HG03095 (cell line): ENCODE results near the gene TLCD2.
"Not testable (repeated sequence)": the region's sequence is repeated elsewhere in the genome, so short reads cannot be mapped to it uniquely, and the experiment has no call there.

Source experiments
- ATAC-seq: cut with Tn5 transposase; IDR thresholded peaks from one replicate; pipeline ENCODE4 v1.9.1; 2021; ENCODE audit warnings: moderate library complexity; ENCODE audit not compliant: unreplicated experiment

Gene TLCD2

DNA sequence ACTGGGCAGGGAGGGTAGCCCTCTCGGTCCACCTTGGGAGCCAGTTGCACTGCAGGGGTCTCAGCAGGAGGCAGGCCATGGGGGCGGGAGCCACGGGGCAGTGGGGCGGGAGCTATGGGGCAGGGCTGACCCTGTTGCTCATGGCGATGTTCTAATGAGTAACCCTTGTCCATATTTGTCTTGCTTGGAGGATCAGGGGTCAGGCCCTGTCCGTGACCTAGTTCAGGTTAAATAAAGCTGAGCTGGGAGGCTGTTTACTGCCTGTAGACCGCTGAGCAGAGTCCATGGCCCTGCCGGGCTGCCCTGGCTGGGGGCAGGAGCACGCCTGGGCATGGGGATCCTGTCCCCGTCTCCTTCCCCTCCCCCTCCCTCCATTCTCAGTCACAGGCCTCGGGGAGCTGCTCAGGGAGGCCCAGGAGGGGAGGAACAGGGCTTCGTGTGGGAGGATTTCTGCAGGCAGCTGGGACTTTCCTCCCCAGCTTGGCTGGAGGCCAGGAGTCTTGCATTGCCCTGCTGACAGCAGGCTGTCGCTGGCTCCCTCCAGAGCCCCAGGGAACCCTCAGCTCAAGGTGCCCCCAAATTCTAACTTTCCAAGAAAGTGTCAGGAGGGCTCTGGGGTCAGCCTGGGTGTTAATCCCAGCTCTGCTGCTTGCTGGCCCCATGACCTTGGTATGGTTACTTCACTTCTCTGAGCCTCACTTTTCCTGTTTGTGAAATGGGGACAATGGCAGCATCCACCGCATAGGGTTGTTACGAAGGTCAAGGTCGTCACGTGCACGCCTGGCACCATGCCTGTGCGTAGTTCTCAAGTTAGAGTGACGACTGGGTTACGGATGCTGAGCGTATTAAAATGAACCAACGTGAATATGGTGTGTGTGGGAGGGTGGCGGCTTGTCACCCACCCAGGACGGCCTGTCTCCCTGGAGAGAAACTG lies 26.4 kb upstream of the TLCD2 start:
- no peak for ATAC-seq

GRCh38 chr17:1735834-1736347 lies 25.7 kb upstream of the TLCD2 start:
- ATAC-seq: no peak

DNA sequence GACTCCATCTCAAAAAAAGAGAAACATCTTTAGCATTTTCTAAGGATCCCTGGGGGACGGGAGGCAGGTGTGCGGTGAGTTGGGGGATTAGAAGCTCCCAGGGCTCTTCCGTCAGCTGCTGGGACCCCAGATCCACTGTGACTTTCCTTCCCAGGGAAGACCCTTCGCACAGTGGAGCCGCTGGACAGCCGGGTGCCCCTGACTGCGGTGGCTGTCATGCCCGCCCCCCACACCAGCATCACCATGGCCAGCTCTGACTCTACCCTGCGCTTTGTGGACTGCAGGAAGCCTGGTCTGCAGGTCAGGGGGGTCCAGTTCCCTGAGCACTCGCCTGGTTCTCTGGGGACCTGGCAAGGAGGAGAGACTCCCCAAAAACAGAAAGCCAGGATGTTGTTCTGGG lies 25.2 kb upstream of the TLCD2 start:
- ATAC-seq: no peak

DNA sequence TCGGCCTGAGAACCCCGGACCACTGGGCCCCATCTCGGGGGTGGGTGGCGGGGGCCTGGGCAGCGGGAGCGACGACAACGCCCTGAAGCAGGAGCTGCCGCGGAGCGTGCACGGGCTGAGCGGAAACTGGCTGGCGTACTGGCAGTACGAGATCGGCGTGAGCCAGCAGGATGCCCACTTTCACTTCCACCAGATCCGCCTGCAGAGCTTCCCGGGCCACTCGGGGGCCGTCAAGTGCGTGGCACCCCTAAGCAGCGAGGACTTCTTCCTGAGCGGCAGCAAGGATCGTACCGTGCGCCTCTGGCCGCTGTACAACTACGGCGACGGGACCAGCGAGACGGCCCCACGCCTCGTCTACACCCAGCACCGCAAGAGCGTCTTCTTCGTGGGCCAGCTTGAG lies 23.6 kb upstream of the TLCD2 start:
- ATAC-seq: no peak

GRCh38 chr17:1732833-1733321 lies 22.7 kb upstream of the TLCD2 start:
- no peak for ATAC-seq

GRCh38 chr17:1732241-1732832 lies 22.2 kb upstream of the TLCD2 start:
- no peak for ATAC-seq

DNA sequence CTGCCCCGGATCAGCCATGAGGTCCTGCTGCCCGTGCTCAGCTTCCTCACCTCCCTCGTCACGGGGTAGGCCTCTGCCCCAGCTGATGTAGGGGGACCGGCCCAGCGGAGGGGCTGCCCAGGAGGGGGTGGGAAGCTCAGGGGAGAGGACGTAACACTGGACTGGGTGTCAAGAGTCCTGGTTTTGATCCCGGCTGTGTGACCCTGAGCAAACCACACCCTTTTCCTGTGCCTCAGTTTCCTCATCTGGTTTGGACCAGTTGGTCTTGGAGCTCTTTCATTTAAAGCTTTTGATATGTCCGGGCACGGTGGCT lies 21.0 kb upstream of the TLCD2 start:
- no peak for ATAC-seq

GRCh38 chr17:1730326-1731193 lies 20.4 kb upstream of the TLCD2 start:
- no peak for ATAC-seq

- ATAC-seq: no peak
Observed at GRCh38 chr17:1729966-1730325, 19.8 kb upstream of the TLCD2 start.

GRCh38 chr17:1727876-1728630 lies 17.9 kb upstream of the TLCD2 start:
- ATAC-seq: no peak

- no peak for ATAC-seq
Observed at GRCh38 chr17:1727258-1727789, 17.1 kb upstream of the TLCD2 start.

GRCh38 chr17:1726626-1727257 lies 16.6 kb upstream of the TLCD2 start:
- ATAC-seq: no peak

DNA sequence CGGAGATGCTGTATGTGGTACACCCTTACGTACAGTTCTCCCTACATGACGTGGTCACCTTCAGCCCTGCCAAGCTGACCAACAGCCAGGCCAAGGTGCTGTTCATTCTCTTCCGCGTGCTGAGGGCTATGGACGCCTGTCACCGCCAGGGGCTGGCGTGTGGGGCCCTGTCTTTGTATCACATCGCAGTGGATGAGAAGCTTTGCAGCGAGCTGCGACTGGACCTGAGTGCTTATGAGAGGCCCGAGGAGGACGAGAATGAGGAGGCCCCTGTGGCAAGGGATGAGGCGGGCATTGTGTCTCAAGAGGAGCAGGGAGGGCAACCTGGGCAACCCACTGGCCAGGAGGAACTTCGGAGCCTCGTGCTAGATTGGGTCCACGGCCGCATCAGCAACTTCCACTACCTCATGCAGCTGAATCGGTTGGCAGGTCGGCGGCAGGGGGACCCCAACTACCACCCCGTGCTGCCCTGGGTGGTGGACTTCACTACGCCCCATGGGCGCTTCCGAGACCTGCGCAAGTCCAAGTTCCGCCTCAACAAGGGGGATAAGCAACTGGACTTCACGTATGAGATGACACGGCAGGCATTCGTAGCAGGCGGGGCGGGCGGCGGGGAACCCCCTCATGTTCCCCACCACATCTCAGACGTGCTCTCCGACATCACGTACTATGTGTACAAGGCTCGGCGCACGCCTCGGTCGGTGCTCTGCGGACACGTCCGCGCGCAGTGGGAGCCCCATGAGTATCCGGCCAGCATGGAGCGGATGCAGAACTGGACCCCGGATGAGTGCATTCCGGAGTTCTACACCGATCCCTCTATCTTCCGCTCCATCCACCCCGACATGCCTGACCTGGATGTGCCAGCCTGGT lies 15.7 kb upstream of the TLCD2 start:
- ATAC-seq: no peak

GRCh38 chr17:1724869-1725641 lies 14.9 kb upstream of the TLCD2 start:
- peak; percentile 21 for ATAC-seq

DNA sequence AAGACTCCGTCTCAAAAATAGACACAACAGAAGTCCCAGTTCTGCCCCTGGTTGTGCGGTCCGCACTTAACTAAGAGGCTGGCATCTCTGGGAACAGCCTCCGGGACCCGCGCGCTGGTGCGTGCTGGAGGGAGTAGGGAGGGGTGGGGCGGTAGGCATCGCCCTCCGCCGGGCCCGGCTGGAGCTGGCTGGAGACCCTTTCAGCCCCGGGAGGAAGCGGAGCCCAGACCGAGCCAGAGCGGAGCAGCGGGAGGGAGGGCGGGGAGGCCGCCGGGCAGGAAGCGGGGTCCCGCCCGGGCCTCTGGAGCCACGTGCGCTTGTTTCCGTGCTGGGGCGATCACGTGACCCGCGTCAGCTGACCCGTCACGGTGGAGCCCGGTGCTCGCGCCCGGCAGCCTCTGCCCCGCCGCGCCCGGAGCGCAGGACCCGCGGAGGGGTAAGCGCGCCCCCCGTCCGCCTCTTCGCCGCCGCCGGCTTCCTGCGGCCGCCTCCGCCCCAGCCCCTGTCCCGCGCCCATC lies 14.2 kb upstream of the TLCD2 start, which contains the start of gene WDR81:
Gene WDR81 (plus strand): TSS at position 354 of the 518 bp plus-strand sequence. CDS start 256 bp downstream, outside the sequence.
- ATAC-seq: peak; percentile 43

DNA sequence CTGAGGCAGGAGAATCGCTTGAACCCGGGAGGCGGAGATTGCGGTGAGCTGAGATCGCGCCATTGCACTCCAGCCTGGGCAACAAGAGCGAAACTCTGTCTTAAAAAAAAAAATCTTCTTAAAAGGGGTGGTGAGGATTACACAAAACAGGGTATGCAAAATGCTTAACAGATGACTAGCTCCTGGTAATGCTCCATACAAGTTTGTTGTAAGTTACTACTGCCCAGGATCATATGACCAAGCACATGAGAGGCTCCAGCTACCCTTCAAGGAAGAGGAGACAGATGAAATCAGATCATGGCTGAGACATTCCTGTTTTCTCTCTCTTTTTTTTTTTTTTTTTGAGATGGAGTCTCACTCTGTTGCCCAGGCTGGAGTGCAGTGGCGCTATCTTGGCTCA lies 11.8 kb upstream of the TLCD2 start:
- not testable (repeated sequence) for ATAC-seq

- ATAC-seq: no peak
Observed at GRCh38 chr17:1720856-1721386, 10.7 kb upstream of the TLCD2 start.
